Neural progenitor cell (in vitro differentiated cells): ENCODE results near the gene TNFRSF14. TPM values are rescaled to one million over a fixed set of nuclear protein-coding genes. Genes with fewer than 3 reads are reported as not detected.

Source experiments
- DNase-seq: peaks from one replicate; pipeline ENCODE4 v3.0.0-alpha.2; 2016; ENCODE audit warnings: low spot score
- H2AFZ ChIP-seq: fragments of 200-600 bp; sonication (generic); replicated peaks from 2 replicates; pipeline ENCODE4 v1.6.1; 2016; ENCODE audit warnings: antibody characterized with exemption
- H3F3A ChIP-seq: fragments of 200-600 bp; sonication (generic); 2 replicates; pipeline ENCODE4 v1.6.1; 2016; ENCODE audit warnings: antibody characterized with exemption, low read depth
- H3K27ac ChIP-seq: fragments of 200-600 bp; sonication (generic); 2 replicates; pipeline ENCODE4 v1.5.1; 2016; ENCODE audit warnings: mild to moderate bottlenecking
- H3K27me3 ChIP-seq: fragments of 200-600 bp; sonication (generic); 2 replicates; pipeline ENCODE4 v1.6.1; 2016; ENCODE audit warnings: mild to moderate bottlenecking, moderate library complexity
- H3K36me3 ChIP-seq: fragments of 200-600 bp; sonication (generic); 2 replicates; pipeline ENCODE4 v1.5.1; 2016
- H3K4me1 ChIP-seq: fragments of 200-600 bp; sonication (generic); 2 replicates; pipeline ENCODE4 v1.6.1; 2016; ENCODE audit warnings: mixed run types
- H3K4me2 ChIP-seq: fragments of 200-600 bp; sonication (generic); 2 replicates; pipeline ENCODE4 v1.6.1; 2016
- H3K4me3 ChIP-seq: fragments of 200-600 bp; sonication (generic); 2 replicates; pipeline ENCODE4 v1.5.1; 2016
- H3K79me2 ChIP-seq: fragments of 200-600 bp; sonication (generic); 2 replicates; pipeline ENCODE4 v1.6.1; 2016; ENCODE audit warnings: low read depth
- H3K9ac ChIP-seq: fragments of 200-600 bp; sonication (generic); 2 replicates; pipeline ENCODE4 v1.6.1; 2016
- H3K9me3 ChIP-seq: fragments of 200-600 bp; sonication (generic); 2 replicates; pipeline ENCODE4 v1.5.1; 2016; ENCODE audit warnings: low read depth
- H4K20me1 ChIP-seq: fragments of 200-600 bp; sonication (generic); 2 replicates; pipeline ENCODE4 v1.6.1; 2016; ENCODE audit warnings: low read depth
- H3K27ac Mint-ChIP-seq: 3 replicates; pipeline ENCODE4 v1.8.0; 2021; ENCODE audit warnings: mixed read lengths
- H3K27me3 Mint-ChIP-seq: 2 replicates; pipeline ENCODE4 v1.8.0; 2022; ENCODE audit warnings: low read depth, mild to moderate bottlenecking, inconsistent platforms, moderate library complexity, mixed read lengths; ENCODE audit not compliant: insufficient read depth
- H3K36me3 Mint-ChIP-seq: 3 replicates; pipeline ENCODE4 v1.8.0; 2021; ENCODE audit warnings: mixed read lengths
- H3K4me1 Mint-ChIP-seq: 3 replicates; pipeline ENCODE4 v1.8.0; 2021; ENCODE audit warnings: mixed read lengths
- H3K4me3 Mint-ChIP-seq: 3 replicates; pipeline ENCODE4 v1.8.0; 2021; ENCODE audit warnings: mild to moderate bottlenecking, moderate library complexity, mixed read lengths
- H3K9me3 Mint-ChIP-seq: 3 replicates; pipeline ENCODE4 v1.8.0; 2020; ENCODE audit warnings: mixed read lengths
- CTCF ChIP-seq: fragments of 200-600 bp; sonication (generic); IDR thresholded peaks from 2 replicates; pipeline ENCODE4 v1.5.1; 2017; ENCODE audit warnings: antibody characterized with exemption, mild to moderate bottlenecking
- EZH2 ChIP-seq: fragments of 200-600 bp; sonication (generic); IDR thresholded peaks from 2 replicates; pipeline ENCODE4 v1.6.1; 2017; ENCODE audit warnings: antibody characterized with exemption, mild to moderate bottlenecking, moderate library complexity
- EZH2phosphoT487 ChIP-seq: fragments of 200-600 bp; sonication (generic); IDR thresholded peaks from 2 replicates; pipeline ENCODE4 v1.6.1; 2017; ENCODE audit warnings: antibody characterized with exemption
- total RNA-seq: library from RNA; depleted of rRNA; stranded (reverse); fragments of >200 nt; gene quantifications from 2 replicates; pipeline ENCODE4 v1.2.3, GENCODE V29; 2015; ENCODE audit warnings: low replicate concordance

The TNFRSF14 gene
- total RNA-seq, 1 donor from 2014 or later, result not detected

DNA sequence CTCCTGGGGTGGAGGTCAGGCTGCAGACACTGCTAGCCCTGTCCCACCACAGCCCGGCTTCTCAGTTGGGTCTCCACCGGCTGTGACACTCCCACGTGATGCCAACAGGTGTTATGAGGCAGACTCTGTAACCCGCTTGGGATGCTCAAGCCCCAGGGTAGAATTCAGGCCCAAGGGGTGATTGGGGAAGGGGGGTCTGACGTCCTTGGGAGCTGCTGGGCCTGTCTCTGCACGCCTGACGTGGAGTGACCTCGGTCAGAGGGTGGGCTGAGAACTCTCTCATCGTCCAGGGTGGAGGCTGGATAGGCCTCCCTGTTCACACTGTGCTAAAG lies 18.4 kb upstream of the TNFRSF14 start:
- H3K79me2 ChIP-seq, result no peaks in the 10 kb centered on the region
- H3K36me3 ChIP-seq, result no peaks in the 10 kb centered on the region
- Mint-ChIP-seq H3K4me3 (no peak overlapping the region), H3K27ac (no peak overlapping the region), H3K9me3 (no peaks in the 10 kb centered on the region), H3K36me3 (no peaks in the 10 kb centered on the region), H3K27me3 (peaks cover 26% of the 10 kb centered on the region), H3K4me1 (peaks cover 55% of the 10 kb centered on the region)
- H3K9me3 ChIP-seq, result no peaks in the 10 kb centered on the region
- H3K27me3 ChIP-seq, result peaks cover 79% of the 10 kb centered on the region
- H3K4me3 ChIP-seq, result no peak overlapping the region
- H4K20me1 ChIP-seq, result no peaks in the 10 kb centered on the region
- peaks cover 52% of the 10 kb centered on the region for H3K4me1 ChIP-seq
- TF ChIP-seq EZH2, result no peak
- no peak for TF ChIP-seq CTCF
- no peak for TF ChIP-seq EZH2phosphoT487
- H3K9ac ChIP-seq, result no peak overlapping the region
- no peak for DNase-seq
- H3K4me2 ChIP-seq, result no peak overlapping the region
- H3F3A ChIP-seq, result peaks cover 33% of the 10 kb centered on the region
- no peak overlapping the region for H2AFZ ChIP-seq
- no peak overlapping the region for H3K27ac ChIP-seq

DNA sequence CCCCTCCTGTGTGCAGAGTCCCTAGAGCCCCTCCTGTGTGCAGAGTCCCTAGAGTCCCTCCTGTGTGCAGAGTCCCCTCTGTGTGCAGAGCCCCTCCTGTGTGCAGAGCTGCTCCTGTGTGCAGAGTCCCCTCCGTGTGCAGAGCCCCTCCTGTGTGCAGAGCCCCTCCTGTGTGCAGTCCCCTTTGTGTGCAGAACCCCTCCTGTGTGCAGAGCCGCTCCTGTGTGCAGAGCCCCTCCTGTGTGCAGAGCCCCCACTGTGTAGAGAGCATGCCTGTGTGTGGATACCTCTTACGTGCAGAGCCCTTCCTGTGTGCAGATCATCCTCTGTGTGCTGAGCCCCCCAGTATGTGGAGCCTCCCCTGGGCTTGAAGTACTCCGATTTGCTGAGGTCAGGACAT lies 17.8 kb upstream of the TNFRSF14 start:
- H3K4me3 ChIP-seq, result no peak overlapping the region
- TF ChIP-seq EZH2 (no peak), EZH2phosphoT487 (no peak), CTCF (no peak)
- peaks cover 52% of the 10 kb centered on the region for H3K4me1 ChIP-seq
- Mint-ChIP-seq H3K4me3 (no peak overlapping the region), H3K27me3 (peaks cover 24% of the 10 kb centered on the region), H3K27ac (no peak overlapping the region), H3K4me1 (peaks cover 54% of the 10 kb centered on the region), H3K36me3 (no peaks in the 10 kb centered on the region), H3K9me3 (no peaks in the 10 kb centered on the region)
- H3K36me3 ChIP-seq, result no peaks in the 10 kb centered on the region
- no peak overlapping the region for H2AFZ ChIP-seq
- H3K27me3 ChIP-seq, result peaks cover 73% of the 10 kb centered on the region
- no peak for DNase-seq
- no peak overlapping the region for H3K4me2 ChIP-seq
- H3K27ac ChIP-seq, result no peak overlapping the region
- H3K79me2 ChIP-seq, result no peaks in the 10 kb centered on the region
- H3K9ac ChIP-seq, result no peak overlapping the region
- H3F3A ChIP-seq, result peaks cover 39% of the 10 kb centered on the region
- no peaks in the 10 kb centered on the region for H3K9me3 ChIP-seq
- no peaks in the 10 kb centered on the region for H4K20me1 ChIP-seq

DNA sequence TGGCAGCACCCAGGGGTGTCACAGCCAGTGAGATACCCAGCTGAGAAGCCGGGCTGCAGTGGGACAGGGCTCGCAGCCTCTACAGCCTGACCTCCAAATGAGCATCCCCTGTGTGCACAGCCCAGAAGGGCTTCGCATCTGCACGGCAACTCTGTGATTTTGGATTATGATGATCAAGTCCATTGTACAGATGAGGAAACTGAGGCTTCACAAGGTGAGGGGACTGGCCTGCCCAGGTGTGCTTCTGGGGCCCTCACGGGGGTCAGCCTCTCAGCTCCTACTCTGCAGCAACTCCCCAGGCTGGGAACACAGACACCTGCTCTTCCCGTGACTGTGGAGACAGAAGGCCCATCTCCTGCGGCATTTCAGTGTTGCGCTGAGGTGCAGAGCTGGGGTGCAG lies 17.3 kb upstream of the TNFRSF14 start:
- Histone ChIP-seq H3K4me3 (no peak overlapping the region), H3K36me3 (no peaks in the 10 kb centered on the region), H2AFZ (no peak overlapping the region), H3K9ac (no peak overlapping the region), H4K20me1 (no peaks in the 10 kb centered on the region), H3K79me2 (no peaks in the 10 kb centered on the region), H3K4me1 (peaks cover 52% of the 10 kb centered on the region), H3F3A (peaks cover 43% of the 10 kb centered on the region), H3K27me3 (peaks cover 68% of the 10 kb centered on the region), H3K4me2 (no peak overlapping the region), H3K27ac (no peak overlapping the region), H3K9me3 (no peaks in the 10 kb centered on the region)
- Mint-ChIP-seq H3K27ac (no peak overlapping the region), H3K9me3 (no peaks in the 10 kb centered on the region), H3K36me3 (no peaks in the 10 kb centered on the region), H3K4me1 (peaks cover 49% of the 10 kb centered on the region), H3K27me3 (peaks cover 22% of the 10 kb centered on the region), H3K4me3 (peak overlapping the region; percentile 38)
- TF ChIP-seq EZH2phosphoT487, result no peak
- TF ChIP-seq CTCF, result no peak
- no peak for TF ChIP-seq EZH2
- no peak for DNase-seq
